Smooth muscle cell (in vitro differentiated cells): Measurements from ENCODE around the gene NUP155. TPM values are rescaled to one million over a fixed set of nuclear protein-coding genes. Genes with fewer than 3 reads are reported as not detected.
"Not testable (repeated sequence)": the region's sequence is repeated elsewhere in the genome, so short reads cannot be mapped to it uniquely, and the experiment has no call there.

Experiments used
- DNase-seq: peaks from one replicate; lab custom pipeline; 2025; ENCODE audit not compliant: unreplicated experiment; lab: John Stamatoyannopoulos, UW
- H2AFZ ChIP-seq: fragments of 200-600 bp; sonication (generic); 2 replicates; pipeline ENCODE4 v1.6.0; 2016; ENCODE audit warnings: antibody characterized with exemption, low read depth, mild to moderate bottlenecking
- H3F3A ChIP-seq: fragments of 200-600 bp; sonication (generic); 2 replicates; pipeline ENCODE4 v1.6.0; 2017; ENCODE audit warnings: antibody characterized with exemption, low read depth
- H3K27ac ChIP-seq: fragments of 200-600 bp; sonication (generic); 2 replicates; pipeline ENCODE4 v1.5.1; 2016; ENCODE audit warnings: low read depth, mild to moderate bottlenecking
- H3K27me3 ChIP-seq: fragments of 200-600 bp; sonication (generic); 2 replicates; pipeline ENCODE4 v1.6.1; 2016; ENCODE audit warnings: low read depth, mild to moderate bottlenecking
- H3K36me3 ChIP-seq: fragments of 200-600 bp; sonication (generic); 2 replicates; pipeline ENCODE4 v1.5.1; 2016; ENCODE audit warnings: low read depth
- H3K4me1 ChIP-seq: fragments of 200-600 bp; sonication (generic); 2 replicates; pipeline ENCODE4 v1.5.1; 2016; ENCODE audit warnings: low read depth
- H3K4me2 ChIP-seq: fragments of 200-600 bp; sonication (generic); 2 replicates; pipeline ENCODE4 v1.6.0; 2016; ENCODE audit warnings: mild to moderate bottlenecking
- H3K4me3 ChIP-seq: fragments of 200-600 bp; sonication (generic); 2 replicates; pipeline ENCODE4 v1.5.1; 2016; ENCODE audit warnings: mild to moderate bottlenecking
- H3K79me2 ChIP-seq: fragments of 200-600 bp; sonication (generic); 2 replicates; pipeline ENCODE4 v1.6.0; 2016; ENCODE audit warnings: low read depth, mild to moderate bottlenecking
- H3K9ac ChIP-seq: fragments of 200-600 bp; sonication (generic); 2 replicates; pipeline ENCODE4 v1.6.0; 2016; ENCODE audit warnings: low read depth
- H3K9me3 ChIP-seq: fragments of 200-600 bp; sonication (generic); replicated peaks from 2 replicates; pipeline ENCODE4 v1.5.1; 2016; ENCODE audit warnings: low read depth
- H4K20me1 ChIP-seq: fragments of 200-600 bp; sonication (generic); 2 replicates; pipeline ENCODE4 v1.6.0; 2016; ENCODE audit warnings: low read depth
- CTCF ChIP-seq: fragments of 200-600 bp; sonication (generic); IDR thresholded peaks from 2 replicates; pipeline ENCODE4 v1.5.1; 2017; ENCODE audit warnings: borderline replicate concordance, mild to moderate bottlenecking, antibody characterized with exemption; ENCODE audit not compliant: insufficient read depth, poor library complexity, severe bottlenecking
- WGBS: methylation state at CpG from one replicate; pipeline ENCODE4 v1.1.7; 2016; ENCODE audit warnings: low lambda C conversion rate; 5-methylcytosine and 5-hydroxymethylcytosine counted together
- polyA plus RNA-seq: library from polyadenylated mRNA; unstranded; fragments of >200 nt; fragmentation: Nextera tagmentation; extraction: Ambion mirVana; gene quantifications from 2 replicates; pipeline ENCODE4 v1.2.1, GENCODE V29; 2016
- total RNA-seq: library from RNA; depleted of rRNA; stranded (reverse); fragments of >200 nt; gene quantifications from 2 replicates; pipeline ENCODE4 v1.2.3, GENCODE V29; 2014

The NUP155 gene
- total and polyA plus RNA-seq, 2 experiments from 2014 or later = 12.3 to 31.4 TPM

GRCh38 chr5:37400501-37400900 lies 29.6 kb upstream of the NUP155 start:
- 86% methylated on average over 4 of the region's 4 CpGs for WGBS
- Histone ChIP-seq H4K20me1 (peaks cover 4% of the 10 kb centered on the region), H3K9ac (no peak overlapping the region), H3K4me1 (no peaks in the 10 kb centered on the region), H3F3A (no peaks in the 10 kb centered on the region), H3K79me2 (no peaks in the 10 kb centered on the region), H3K9me3 (no peaks in the 10 kb centered on the region), H3K4me2 (no peak overlapping the region), H3K27me3 (no peaks in the 10 kb centered on the region), H3K4me3 (no peak overlapping the region), H2AFZ (no peak overlapping the region), H3K27ac (no peak overlapping the region), H3K36me3 (no peaks in the 10 kb centered on the region)
- DNase-seq = no peak
- no peak for TF ChIP-seq CTCF

GRCh38 chr5:37396352-37396751 lies 25.4 kb upstream of the NUP155 start:
- H3K9me3 ChIP-seq = no peaks in the 10 kb centered on the region
- H3F3A ChIP-seq = no peaks in the 10 kb centered on the region
- H3K36me3 ChIP-seq = peaks cover 11% of the 10 kb centered on the region
- DNase-seq = no peak
- no peaks in the 10 kb centered on the region for H3K27me3 ChIP-seq
- H2AFZ ChIP-seq = no peak overlapping the region
- no peaks in the 10 kb centered on the region for H3K4me1 ChIP-seq
- H3K9ac ChIP-seq = no peak overlapping the region
- H3K79me2 ChIP-seq = no peaks in the 10 kb centered on the region
- no peaks in the 10 kb centered on the region for H4K20me1 ChIP-seq
- H3K4me2 ChIP-seq = no peak overlapping the region
- no peak for TF ChIP-seq CTCF
- H3K27ac ChIP-seq = no peak overlapping the region
- 98% methylated on average over 5 of the region's 5 CpGs for WGBS
- H3K4me3 ChIP-seq = no peak overlapping the region

- no peaks in the 10 kb centered on the region for H3K27me3 ChIP-seq
- peaks cover 11% of the 10 kb centered on the region for H3K36me3 ChIP-seq
- no peak overlapping the region for H3K9ac ChIP-seq
- no peak for DNase-seq
- TF ChIP-seq CTCF = no peak
- no peak overlapping the region for H3K4me3 ChIP-seq
- H3K4me2 ChIP-seq = no peak overlapping the region
- no peaks in the 10 kb centered on the region for H3K9me3 ChIP-seq
- H2AFZ ChIP-seq = no peak overlapping the region
- no peaks in the 10 kb centered on the region for H4K20me1 ChIP-seq
- 98% methylated on average over 3 of the region's 3 CpGs for WGBS
- peaks cover 2% of the 10 kb centered on the region for H3K79me2 ChIP-seq
- H3F3A ChIP-seq = no peaks in the 10 kb centered on the region
- no peak overlapping the region for H3K27ac ChIP-seq
- H3K4me1 ChIP-seq = no peaks in the 10 kb centered on the region
Observed at GRCh38 chr5:37391591-37391990, 20.7 kb upstream of the NUP155 start.

- not testable (repeated sequence) for H3F3A ChIP-seq, H3K36me3 ChIP-seq, H3K79me2 ChIP-seq, H3K27ac ChIP-seq, H3K4me1 ChIP-seq, H3K27me3 ChIP-seq, H4K20me1 ChIP-seq, H3K9me3 ChIP-seq
- peak; percentile 32 for TF ChIP-seq CTCF
- Histone ChIP-seq H3K4me3 (peak within 1 kb of the TSS; percentile 69), H2AFZ (peak within 1 kb of the TSS; percentile 87), H3K4me2 (peak within 1 kb of the TSS; percentile 84), H3K9ac (peak within 1 kb of the TSS; percentile 46)
- 1% methylated on average over 30 of the region's 39 CpGs for WGBS
- DNase-seq = peak; percentile 24
Observed at GRCh38 chr5:37379100-37379628, 8.3 kb upstream of the NUP155 start, which contains the start of gene WDR70. Gene WDR70, plus strand, starts transcription at chr5:37379318. Its CDS starts 50 bp downstream, at chr5:37379368.

- H3K4me1 ChIP-seq, H3K27me3 ChIP-seq, H3F3A ChIP-seq, H3K36me3 ChIP-seq, H3K4me3 ChIP-seq, H4K20me1 ChIP-seq, H3K79me2 ChIP-seq, H3K27ac ChIP-seq, H3K9me3 ChIP-seq, DNase-seq, H2AFZ ChIP-seq, H3K4me2 ChIP-seq, H3K9ac ChIP-seq: not testable (repeated sequence)
- 99% methylated on average over 12 of the region's 12 CpGs for WGBS
Observed at GRCh38 chr5:37378066-37378465, 7.2 kb upstream of the NUP155 start.
